Adrenal gland (tissue), 12 donors: ENCODE measurements around the gene CRYGS. TPM values are rescaled to one million over a fixed set of nuclear protein-coding genes. Genes with fewer than 3 reads are reported as not detected.
A peak's percentile ranks its signal among the peaks of the same experiment; 100 is the strongest.

Experiments
- DNase-seq, 7 donors: peaks; one replicate each; pipeline ENCODE4 v3.0.0-alpha.2; 2019 to 2020
- H3K27ac ChIP-seq, 5 donors: fragments of 200-600 bp; sonication (generic) in 4 of 5; 1 replicate in 3 of 5; 2 replicates in 2 of 5; pipeline versions ENCODE4 v1.5.1 to v1.8.0; 2016 to 2020; ENCODE audit warnings: mild to moderate bottlenecking in 1 of 5
- H3K27me3 ChIP-seq: fragments of 200-600 bp; 2 replicates; pipeline ENCODE4 v1.8.0; 2021
- H3K36me3 ChIP-seq, 2 donors: fragments of 200-600 bp; replicated peaks in 1 of 2; 1 replicate in 1 of 2; 2 replicates in 1 of 2; pipeline versions ENCODE4 v1.5.1 to v1.8.0; 2018 to 2022
- H3K4me1 ChIP-seq, 2 donors: fragments of 200-600 bp; replicated peaks in 1 of 2; 1 replicate in 1 of 2; 2 replicates in 1 of 2; pipeline versions ENCODE4 v1.5.1 to v1.8.0; 2018 to 2021
- H3K4me3 ChIP-seq, 4 donors: fragments of 200-600 bp; sonication (generic) in 3 of 4; one replicate each; pipeline ENCODE4 v1.5.1; 2016 to 2018
- H3K9me3 ChIP-seq, 3 donors: fragments of 200-600 bp; sonication (generic) in 1 of 3; replicated peaks in 1 of 3; 1 replicate in 2 of 3; 2 replicates in 1 of 3; pipeline versions ENCODE4 v1.5.1 to v1.8.0; 2016 to 2021
- CTCF ChIP-seq, 6 experiments: fragments of 450-650 bp in 4 of 6; fragments of 200-600 bp in 2 of 6; sonication (generic) in 1 of 6; IDR thresholded peaks; 1 replicate in 5 of 6; 2 replicates in 1 of 6; pipeline versions ENCODE4 v1.5.1 to v1.8.0; 2016 to 2021; ENCODE audit warnings: antibody characterized with exemption in 6 of 6, mild to moderate bottlenecking in 2 of 6, moderate library complexity in 1 of 6
- POLR2A ChIP-seq, 2 donors: fragments of 450-650 bp; IDR thresholded peaks; one replicate each; pipeline ENCODE4 v1.6.1; 2017; ENCODE audit warnings: antibody characterized with exemption in 2 of 2, mild to moderate bottlenecking in 2 of 2, moderate library complexity in 1 of 2
- WGBS, 4 donors: extraction: QIAGEN DNeasy Blood & Tissue Kit in 2 of 4; methylation state at CpG; one replicate each; pipeline versions ENCODE4 v1.1.5 to v1.1.7; 2013 to 2017; 5-methylcytosine and 5-hydroxymethylcytosine counted together
- intact Hi-C, 2 donors: fragments of 100-400 bp; cut with DNase I; formaldehyde crosslinking; loops; one replicate each; pipeline versions ENCODE4 v1.14.1 to v1.15.0; 2022 to 2023
- polyA plus RNA-seq, 3 donors: library from polyadenylated mRNA; stranded (reverse); fragments of 200-250 nt in 2 of 3; fragments of 350-450 nt in 1 of 3; fragmentation: Illumina TruSeq in 1 of 3; extraction: RNeasy Lipid Tissue Mini Kit (QIAGEN cat#74804) in 1 of 3; gene quantifications; one replicate each; pipeline ENCODE4 v1.2.3, GENCODE V29; 2013 to 2014
- total RNA-seq, 9 donors: library from RNA; depleted of rRNA in 4 of 9; stranded (reverse); fragments of >200 nt in 4 of 9; fragments of 120-200 nt in 1 of 9; fragmentation: NEBNext Ultra II Directional in 1 of 9; extraction: Animal tissue kit (Norgen Biotek cat#: 25700) in 1 of 9; gene quantifications; one replicate each; pipeline versions ENCODE4 v1.1.0 to v1.2.4, GENCODE V29; 2013 to 2023
- donor health status: healthy with polysubstance abuse.
- donor health status: Bipolar disorder and iron deficiency.
- donor health status: DM: yes; HTN: yes; CAD: no.
- donor health status: DM: no; HTN: no; CAD: no.
- donor health status: DM: no; HTN: no; CAD: no.
- donor health status: DM: yes; HTN: yes; CAD: no.

CRYGS gene
- total and polyA plus RNA-seq, 12 donors, result 0.78 to 22.0 (median 2.4) TPM

GRCh38 chr3:186551387-186551786, 7.2 kb upstream of the CRYGS start:
- H3K4me3 ChIP-seq, result no peak overlapping the region
- 85 to 95% (median 91%) methylated on average over 6 of the region's 6 CpGs for WGBS, 4 donors
- no peak for DNase-seq
- no peaks in the 10 kb centered on the region for H3K9me3 ChIP-seq
- no peaks in the 10 kb centered on the region for H3K4me1 ChIP-seq
- peaks cover 0 to 47% of the 10 kb centered on the region in 2 donors for H3K36me3 ChIP-seq
- no peaks in the 10 kb centered on the region for H3K27me3 ChIP-seq
- intact Hi-C loops, result no loop called here
- TF ChIP-seq CTCF (IDR thresholded peaks at IDR 0.05) (no peak), POLR2A (IDR thresholded peaks at IDR 0.05) (no peak)
- no peak overlapping the region for H3K27ac ChIP-seq

- intact Hi-C loops, result no loop called here
- H3K4me1 ChIP-seq, result no peaks in the 10 kb centered on the region
- no peaks in the 10 kb centered on the region for H3K27me3 ChIP-seq
- no peaks in the 10 kb centered on the region for H3K9me3 ChIP-seq
- no peak overlapping the region for H3K27ac ChIP-seq
- DNase-seq, result no peak
- H3K4me3 ChIP-seq, result no peak overlapping the region
- no peak for TF ChIP-seq CTCF (IDR thresholded peaks at IDR 0.05)
- no peak for TF ChIP-seq POLR2A (IDR thresholded peaks at IDR 0.05)
- WGBS, 4 donors, result 93 to 98% (median 94%) methylated on average over 3 of the region's 3 CpGs
- peaks cover 0 to 33% of the 10 kb centered on the region in 2 donors for H3K36me3 ChIP-seq
Observed at GRCh38 chr3:186549497-186549896, 5.3 kb upstream of the CRYGS start.

DNA sequence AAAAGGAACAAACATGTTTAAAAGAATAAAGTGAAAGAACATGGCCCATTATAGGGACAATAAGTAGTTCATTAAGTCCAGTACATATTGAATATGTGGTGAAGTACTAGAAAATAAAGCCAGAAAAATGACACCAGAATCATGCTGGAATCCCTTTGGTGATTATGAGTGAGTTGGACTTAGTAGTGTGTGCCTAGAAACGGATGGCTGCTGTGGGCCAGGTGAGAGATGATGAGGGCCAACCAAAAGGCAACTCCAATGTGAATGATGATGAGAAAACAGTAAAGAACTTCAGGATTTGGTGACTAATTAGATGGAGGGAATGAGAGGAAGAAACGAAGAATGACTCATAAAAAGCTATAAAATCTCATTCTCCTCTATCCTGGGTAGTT, 3.3 kb downstream of the CRYGS start:
- 19 to 38% (median 25%) methylated on average over 2 of the region's 2 CpGs for WGBS, 4 donors
- H3K9me3 ChIP-seq, result no peaks in the 10 kb centered on the region
- H3K27me3 ChIP-seq, result no peaks in the 10 kb centered on the region
- intact Hi-C loops, result loop anchor here (5.0 kb wide), 2 partner anchors 279 to 559 kb away; no protein-coding TSS in a partner anchor
- H3K36me3 ChIP-seq, result no peaks in the 10 kb centered on the region
- TF ChIP-seq CTCF (IDR thresholded peaks at IDR 0.05) (peak in 1 of 6 experiments; percentile 4), POLR2A (IDR thresholded peaks at IDR 0.05) (no peak)
- DNase-seq, result no peak
- no peak overlapping the region for H3K4me3 ChIP-seq
- H3K4me1 ChIP-seq, result peaks cover 9 to 34% of the 10 kb centered on the region in 2 donors
- no peak overlapping the region for H3K27ac ChIP-seq

GRCh38 chr3:186540221-186540834, 3.9 kb downstream of the CRYGS start:
- peak overlapping the region in 1 of 4 donors; percentile 14 for H3K4me3 ChIP-seq
- peak; percentile 74 to 93 (median 80) for DNase-seq
- intact Hi-C loops, result loop anchor here (5.0 kb wide), 2 partner anchors 278 to 558 kb away; no protein-coding TSS in a partner anchor
- no peaks in the 10 kb centered on the region for H3K36me3 ChIP-seq
- TF ChIP-seq POLR2A (IDR thresholded peaks at IDR 0.05), result no peak
- peak; percentile 66 to 88 (median 82) for TF ChIP-seq CTCF (IDR thresholded peaks at IDR 0.05)
- peaks cover 9 to 34% of the 10 kb centered on the region in 2 donors for H3K4me1 ChIP-seq
- no peaks in the 10 kb centered on the region for H3K9me3 ChIP-seq
- 8 to 11% (median 10%) methylated on average over 8 of the region's 8 CpGs for WGBS, 4 donors
- H3K27me3 ChIP-seq, result no peaks in the 10 kb centered on the region
- H3K27ac ChIP-seq, result no peak overlapping the region
